Measurements from ENCODE around the gene CASTOR1.

Gene CASTOR1

GRCh38 chr22:30297991-30298701 is 8.8 kb upstream of the CASTOR1 start:
- TF ChIP-seq, protein P1, sequence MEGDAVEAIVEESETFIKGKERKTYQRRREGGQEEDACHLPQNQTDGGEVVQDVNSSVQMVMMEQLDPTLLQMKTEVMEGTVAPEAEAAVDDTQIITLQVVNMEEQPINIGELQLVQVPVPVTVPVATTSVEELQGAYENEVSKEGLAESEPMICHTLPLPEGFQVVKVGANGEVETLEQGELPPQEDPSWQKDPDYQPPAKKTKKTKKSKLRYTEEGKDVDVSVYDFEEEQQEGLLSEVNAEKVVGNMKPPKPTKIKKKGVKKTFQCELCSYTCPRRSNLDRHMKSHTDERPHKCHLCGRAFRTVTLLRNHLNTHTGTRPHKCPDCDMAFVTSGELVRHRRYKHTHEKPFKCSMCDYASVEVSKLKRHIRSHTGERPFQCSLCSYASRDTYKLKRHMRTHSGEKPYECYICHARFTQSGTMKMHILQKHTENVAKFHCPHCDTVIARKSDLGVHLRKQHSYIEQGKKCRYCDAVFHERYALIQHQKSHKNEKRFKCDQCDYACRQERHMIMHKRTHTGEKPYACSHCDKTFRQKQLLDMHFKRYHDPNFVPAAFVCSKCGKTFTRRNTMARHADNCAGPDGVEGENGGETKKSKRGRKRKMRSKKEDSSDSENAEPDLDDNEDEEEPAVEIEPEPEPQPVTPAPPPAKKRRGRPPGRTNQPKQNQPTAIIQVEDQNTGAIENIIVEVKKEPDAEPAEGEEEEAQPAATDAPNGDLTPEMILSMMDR (IDR thresholded peaks at IDR 0.05; ENCODE audit: low read depth, low read length): no peak

GRCh38 chr22:30297276-30297990 is 8.1 kb upstream of the CASTOR1 start:
- no peak overlapping the region for H3K4me3 ChIP-seq (ENCODE audit: low read depth, low read length)
- TF ChIP-seq, protein P1 (IDR thresholded peaks at IDR 0.05; ENCODE audit: low read depth, low read length): no peak

More at GRCh38 chr22:30297991-30298701, 8.8 kb upstream of the CASTOR1 start:
- no peak overlapping the region for H3K4me3 ChIP-seq (ENCODE audit: low read depth, low read length)

DNA sequence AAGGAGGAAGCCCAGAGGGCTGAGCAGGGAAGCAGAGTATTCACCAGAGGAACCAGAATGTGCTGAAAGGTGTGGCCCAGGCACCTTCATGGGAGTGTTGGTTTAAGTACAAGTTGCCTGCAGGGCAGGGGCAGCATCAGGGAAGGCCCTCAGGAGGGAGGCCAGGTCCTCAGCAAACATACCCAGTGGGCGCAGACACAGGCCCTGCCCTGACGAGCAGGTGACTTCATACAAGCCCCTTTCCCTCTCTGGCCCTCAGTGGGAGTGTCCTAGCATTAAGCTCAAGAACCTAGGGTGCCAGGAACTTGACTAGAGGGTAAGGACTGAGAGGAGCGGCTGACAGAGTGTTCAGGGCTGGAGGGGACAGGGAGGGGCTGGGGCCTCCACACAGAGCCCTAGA is 7.5 kb upstream of the CASTOR1 start:
- no peak overlapping the region for H3K4me3 ChIP-seq (ENCODE audit: low read depth, low read length)
- TF ChIP-seq, protein P1 (IDR thresholded peaks at IDR 0.05; ENCODE audit: low read depth, low read length): no peak

- H3K4me3 ChIP-seq (ENCODE audit: low read depth, low read length): no peak overlapping the region
- TF ChIP-seq, protein P1 (IDR thresholded peaks at IDR 0.05; ENCODE audit: low read depth, low read length): no peak
These were observed 7.0 kb upstream of the CASTOR1 start for GRCh38 chr22:30296324-30296723.

DNA sequence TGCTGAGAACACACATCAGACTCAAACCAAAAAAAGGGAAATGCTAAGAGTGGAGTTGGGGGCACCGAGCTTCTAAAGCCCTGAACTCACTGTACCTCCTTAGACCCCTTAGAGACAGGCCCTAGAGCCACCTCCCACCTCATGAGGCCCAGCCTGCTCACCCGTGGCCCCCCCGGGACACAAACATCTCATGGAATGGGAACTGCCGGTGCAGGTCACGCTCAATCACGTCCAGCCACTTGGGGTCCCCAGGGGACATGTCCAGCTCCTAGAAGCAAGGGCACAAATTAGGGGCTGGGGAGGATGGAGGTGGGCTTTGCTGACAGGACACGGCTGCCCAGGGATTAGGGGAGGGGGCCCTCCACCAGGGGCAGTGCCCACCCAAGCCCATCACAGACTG is 6.3 kb upstream of the CASTOR1 start:
- TF ChIP-seq, protein P1 (IDR thresholded peaks at IDR 0.05; ENCODE audit: low read depth, low read length): no peak
- H3K4me3 ChIP-seq (ENCODE audit: low read depth, low read length): no peak overlapping the region

DNA sequence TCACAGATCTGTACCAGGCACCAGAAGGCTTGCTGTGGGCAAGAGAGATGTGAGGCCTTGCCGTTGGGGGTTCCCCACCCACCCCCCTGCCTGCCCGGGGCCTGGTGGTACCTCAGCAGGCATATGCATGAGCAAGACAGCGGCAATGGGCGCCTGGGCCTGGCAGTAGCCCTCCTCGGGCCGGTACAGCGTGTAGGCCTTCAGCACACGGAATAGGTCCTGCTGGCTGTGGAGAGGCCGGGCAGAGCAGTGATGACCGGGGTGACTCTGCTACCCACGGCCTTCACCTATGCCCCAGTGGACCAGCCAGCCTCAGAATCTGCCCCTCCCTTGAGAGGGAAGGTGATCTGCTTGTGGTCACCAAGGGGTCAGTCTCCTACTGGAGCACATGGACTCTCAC is 5.5 kb upstream of the CASTOR1 start:
- H3K4me3 ChIP-seq (ENCODE audit: low read depth, low read length): no peak overlapping the region
- TF ChIP-seq, protein P1 (IDR thresholded peaks at IDR 0.05; ENCODE audit: low read depth, low read length): no peak

DNA sequence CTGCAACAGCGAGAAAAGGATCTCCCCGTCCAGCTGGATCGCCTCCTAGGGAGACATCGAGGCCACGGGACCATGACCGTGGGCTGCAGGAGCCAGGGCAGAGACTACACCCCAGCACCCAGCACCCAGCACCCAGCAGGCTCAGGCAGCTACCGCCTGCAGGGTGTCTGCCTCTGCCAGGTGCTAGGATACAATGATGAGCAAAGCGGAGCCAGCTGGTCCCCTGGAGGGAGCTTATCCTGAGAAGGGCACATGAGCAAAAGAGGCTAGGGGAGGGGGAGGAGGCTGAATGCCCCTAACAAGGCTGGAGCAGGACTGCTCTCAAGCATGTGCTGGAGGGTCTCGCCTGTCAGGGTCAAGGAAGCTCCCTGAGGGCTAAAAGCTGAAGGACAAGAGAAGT is 4.8 kb upstream of the CASTOR1 start:
- TF ChIP-seq, protein P1 (IDR thresholded peaks at IDR 0.05; ENCODE audit: low read depth, low read length): no peak
- H3K4me3 ChIP-seq (ENCODE audit: low read depth, low read length): no peak overlapping the region
